Stimulated activated CD8-positive, alpha-beta memory T cell treated with anti-CD3 and anti-CD28 coated beads, Interleukin-12 subunit alpha, Interleukin-12 subunit beta, amount 100 ng/mL, for 24 hours (primary cell): ENCODE data around the gene MEI4.
"Not testable (repeated sequence)": the region's sequence is repeated elsewhere in the genome, so short reads cannot be mapped to it uniquely, and the experiment has no call there.

Experiments
- DNase-seq: peaks from one replicate; pipeline ENCODE4 v3.0.0-alpha.2; 2020; ENCODE audit errors: extremely low read depth

Gene MEI4

DNA sequence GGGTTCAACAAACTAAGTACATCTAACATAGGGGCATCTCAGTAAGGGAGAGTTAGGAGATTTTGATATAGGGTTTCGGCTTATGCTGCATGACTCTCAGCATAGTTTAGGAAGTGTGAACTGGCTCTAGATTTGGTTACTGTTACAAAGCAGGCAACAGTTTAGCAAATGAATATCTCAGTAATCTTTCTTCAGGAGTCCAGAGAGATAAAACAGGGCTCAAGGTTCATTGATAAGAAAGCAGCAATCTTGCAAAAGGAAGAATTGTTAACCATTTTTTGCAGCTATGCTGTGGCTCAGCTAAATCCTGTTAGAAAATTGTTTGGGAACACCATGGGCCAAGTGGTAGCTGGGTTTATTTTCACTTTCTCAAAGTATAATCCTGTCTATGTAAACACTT, 161.3 kb downstream of the MEI4 start:
- no peak for DNase-seq

DNA sequence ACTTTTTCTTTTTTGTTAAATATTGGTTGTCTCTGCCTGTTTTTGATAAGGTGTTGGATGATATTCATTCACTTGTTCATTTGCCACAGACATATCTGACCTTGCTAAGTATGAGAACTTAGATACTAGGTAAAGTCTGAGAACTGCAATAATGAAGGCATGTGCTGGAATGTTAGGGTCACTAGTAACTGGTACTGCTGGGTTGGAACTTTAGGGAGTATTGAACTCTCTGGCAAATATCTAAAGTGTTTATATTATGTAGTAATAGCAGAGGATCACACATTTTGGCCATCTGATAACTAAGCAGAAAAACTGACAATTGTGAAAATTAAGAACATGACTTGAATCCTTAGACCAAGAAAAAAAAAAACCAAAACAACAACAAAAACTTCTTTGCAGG, 162.7 kb downstream of the MEI4 start:
- no peak for DNase-seq

DNA sequence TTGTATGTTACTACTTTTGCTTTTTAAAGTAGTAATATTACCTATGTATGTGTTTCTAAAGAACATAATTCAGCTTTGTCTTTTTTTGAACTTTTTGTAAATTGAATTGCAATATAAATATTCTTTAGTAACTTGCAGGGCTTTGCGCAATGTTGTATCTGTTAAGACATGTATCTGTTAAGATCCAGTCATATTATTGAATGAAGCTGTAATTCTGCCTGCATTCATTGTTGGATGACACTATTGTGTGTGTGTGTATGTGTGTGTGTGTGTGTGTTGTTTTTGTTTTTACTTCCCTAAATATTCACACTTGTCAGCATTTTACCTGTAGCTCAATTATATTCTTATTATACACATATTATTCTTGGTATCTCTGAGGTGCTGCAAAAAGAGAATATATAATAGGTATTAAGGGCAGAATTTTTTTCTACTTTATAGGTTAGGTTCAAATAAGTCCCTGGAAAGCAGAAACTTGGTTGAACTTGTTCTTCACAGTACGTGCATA, 164.0 kb downstream of the MEI4 start:
- no peak for DNase-seq

DNA sequence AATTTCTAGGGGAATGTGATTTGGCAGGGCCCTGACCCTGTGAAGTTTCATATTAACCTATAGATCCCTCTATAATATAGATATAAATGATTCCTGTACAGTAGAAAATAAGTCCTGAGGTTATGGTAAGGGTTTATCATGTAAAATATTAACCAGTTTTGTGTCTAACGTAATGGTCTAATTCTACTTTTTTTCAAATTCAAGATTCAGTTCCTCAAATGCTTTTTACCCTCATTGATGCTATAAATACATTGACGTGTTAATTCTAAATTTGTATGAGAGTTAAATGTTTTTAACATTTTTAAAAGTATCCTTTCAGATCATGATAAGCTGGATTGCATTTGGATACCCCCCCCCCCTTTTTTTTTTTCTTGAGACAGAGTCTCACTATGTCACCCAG, 169.4 kb downstream of the MEI4 start:
- no peak for DNase-seq

DNA sequence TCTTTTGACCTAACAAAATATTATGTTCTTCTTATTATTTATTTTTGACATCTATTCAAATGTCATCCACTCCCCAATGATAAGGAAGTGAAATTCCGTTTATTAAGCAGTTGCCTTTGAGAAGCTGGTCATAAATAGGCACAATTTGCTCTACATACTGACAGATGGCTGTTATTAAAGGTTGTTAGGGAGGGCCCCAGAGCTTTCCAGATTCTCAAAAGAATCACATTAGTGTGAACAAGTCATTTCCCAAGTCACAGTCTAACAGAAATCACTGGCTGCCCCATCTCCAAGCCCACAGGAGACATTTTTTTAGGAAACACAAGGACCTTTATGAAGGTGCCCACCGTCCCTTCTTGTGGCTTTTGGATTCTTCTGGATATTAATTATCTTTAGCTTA, 172.4 kb downstream of the MEI4 start:
- DNase-seq, result no peak

DNA sequence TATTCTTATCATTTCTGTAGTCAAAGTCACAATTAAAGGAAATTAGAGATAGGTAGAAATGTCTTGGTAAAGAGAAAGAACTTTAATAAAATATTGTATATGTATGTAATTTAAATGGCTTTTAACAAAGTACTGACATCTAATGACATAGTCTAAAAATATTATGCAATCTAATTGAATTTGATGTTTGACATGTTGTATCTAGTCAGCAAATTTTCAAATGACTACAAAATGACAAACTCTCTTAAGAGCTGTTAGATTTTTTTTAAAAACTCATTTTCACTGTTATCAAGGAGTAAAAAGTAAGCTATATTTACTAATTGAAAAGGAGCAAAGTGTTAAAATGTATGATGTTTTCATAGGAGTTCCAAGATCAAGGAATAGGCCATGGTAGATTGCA, 176.9 kb downstream of the MEI4 start:
- DNase-seq, result no peak

DNA sequence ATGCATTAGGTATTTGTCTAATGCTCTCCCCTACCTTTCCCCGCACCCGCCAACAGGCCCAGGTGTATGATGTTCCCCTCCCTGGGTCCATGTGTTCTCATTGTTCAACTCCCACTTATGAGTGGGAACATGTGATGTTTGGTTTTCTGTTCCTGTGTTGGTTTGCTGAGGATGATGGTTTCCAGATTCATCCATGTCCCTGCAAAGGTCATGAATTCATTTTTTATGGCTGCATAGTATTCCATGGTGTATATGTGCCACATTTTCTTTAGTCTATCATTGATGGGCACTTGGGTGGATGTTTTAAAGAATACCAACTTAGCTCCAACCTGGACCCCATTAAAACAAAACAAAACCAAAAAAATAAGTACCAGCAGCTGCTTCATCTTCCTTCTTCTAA, 180.9 kb downstream of the MEI4 start:
- not testable (repeated sequence) for DNase-seq

DNA sequence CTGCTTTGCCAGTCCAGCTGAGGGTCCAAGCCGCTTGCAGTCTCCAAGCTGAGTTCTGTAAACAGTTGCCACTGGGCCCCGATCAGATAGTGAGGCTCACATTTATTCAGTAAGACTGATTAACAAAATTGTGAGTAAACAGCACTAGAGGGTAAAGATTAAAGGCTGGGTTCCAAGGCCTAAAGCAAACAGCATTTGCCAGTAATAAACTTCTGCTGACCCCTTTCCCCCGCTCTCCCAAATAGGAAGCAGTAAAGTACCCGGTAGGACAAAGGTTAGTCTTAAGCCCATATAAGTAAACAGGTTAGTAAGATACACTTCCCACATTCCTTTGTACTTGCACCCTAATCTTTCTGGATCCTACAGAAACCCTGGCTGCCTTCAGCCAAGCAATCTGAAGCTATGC, 181.8 kb downstream of the MEI4 start:
- DNase-seq, result no peak

DNA sequence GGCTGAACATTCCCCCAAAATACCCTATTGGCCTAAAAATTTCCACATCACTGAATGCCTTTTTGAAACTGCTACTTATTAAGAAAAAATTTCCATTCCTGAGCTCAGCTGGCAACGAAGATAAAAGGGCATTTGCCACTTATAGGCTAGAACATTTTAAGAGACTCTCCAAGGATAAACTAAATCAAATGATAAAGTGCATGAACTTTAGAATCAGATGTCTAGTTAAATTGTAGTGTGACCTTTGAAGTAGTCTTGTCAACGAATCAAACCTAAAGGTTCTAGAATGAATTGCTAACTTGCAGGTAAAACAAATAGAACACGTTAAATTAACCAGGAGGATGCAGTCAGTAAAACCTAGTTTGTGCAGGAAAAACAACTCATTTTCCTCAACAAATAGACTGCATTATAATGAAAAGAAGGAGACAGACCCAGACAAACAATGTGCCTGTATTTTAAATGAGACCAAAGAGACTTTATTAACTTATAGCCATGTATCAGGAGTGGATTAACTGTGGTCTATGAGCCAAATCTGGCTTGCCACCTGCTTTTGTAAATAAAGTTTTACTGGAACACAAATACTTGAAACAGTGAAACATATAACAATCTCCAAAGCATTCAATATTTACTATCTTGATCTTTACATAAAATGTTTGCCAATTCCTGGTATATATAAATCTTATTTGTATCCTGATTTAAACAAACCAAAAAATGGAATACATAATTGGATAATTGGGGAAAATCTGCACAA, 184.4 kb downstream of the MEI4 start:
- no peak for DNase-seq

DNA sequence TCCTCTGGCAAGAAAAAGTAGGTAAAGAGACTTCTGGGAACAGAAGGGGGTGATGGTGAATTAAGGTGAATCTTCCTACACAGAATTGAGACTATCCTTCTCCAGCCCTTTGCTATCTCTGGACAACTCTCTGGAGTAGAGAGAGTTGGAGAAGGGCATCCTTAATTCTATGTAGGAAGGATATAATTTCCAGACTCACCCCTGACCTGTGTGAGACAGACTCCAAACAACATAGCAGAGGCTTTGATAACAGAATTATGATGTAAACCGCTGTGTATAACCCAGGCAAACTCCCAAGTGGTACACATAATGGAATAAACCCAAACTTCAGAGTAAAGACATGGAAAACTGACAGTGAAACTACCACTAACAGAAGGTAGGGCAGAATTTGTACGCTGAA, 186.5 kb downstream of the MEI4 start:
- DNase-seq, result no peak

DNA sequence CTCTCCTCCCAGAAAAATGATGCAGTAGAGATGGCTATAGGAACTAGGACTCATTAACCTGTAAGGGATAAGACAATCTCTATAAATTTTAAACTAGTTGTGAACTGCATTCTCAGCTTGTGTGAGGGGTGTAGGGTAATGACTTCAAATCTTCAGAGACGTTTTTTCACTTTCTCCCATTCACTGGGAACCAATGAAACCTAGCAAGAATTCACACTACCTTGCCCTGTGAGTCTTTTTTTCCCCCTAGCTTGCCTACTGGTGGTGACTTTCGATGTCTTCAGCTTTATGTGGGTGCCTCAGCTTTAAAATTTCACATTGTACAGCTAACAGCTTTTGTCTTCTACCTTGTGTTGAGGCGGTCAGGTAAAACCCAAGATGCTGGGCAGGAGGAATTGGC, 192.0 kb downstream of the MEI4 start:
- DNase-seq, result no peak

DNA sequence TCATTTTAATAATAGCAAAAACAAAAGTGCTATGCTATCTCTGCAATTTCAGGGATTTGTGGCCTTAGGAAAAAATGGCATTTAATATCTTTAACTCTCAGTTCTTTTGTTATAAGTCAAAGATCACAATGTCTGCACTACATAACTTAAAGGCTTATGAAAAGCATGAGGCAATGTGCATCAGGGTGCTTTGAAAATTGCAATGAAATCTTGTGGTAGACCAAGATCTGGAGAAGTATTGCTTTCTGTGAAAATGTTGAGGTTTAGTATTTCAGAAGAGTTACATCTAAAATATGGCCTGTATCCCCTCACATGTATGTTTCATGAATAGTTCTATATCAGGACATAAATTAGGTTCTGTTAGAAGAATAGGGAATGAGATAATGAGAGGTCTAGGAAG, 200.6 kb downstream of the MEI4 start:
- DNase-seq, result no peak

DNA sequence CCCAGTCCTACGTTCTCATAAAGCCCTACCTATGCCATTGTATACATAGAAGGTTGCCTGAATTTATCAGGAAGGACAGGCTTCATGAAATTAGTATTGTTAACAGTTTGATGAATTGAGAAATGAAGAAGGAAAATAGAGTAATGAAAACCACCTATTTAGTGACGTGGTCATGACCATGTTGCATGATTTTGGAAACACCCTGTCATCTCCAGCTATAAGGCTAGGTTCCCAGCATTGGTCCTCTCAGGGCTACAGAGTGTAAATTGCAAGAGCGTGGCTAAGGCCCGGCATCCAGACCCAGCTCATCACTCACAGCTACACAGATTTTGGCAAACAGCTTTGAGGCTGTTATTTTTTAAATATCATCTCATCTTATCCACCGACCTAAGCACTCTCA, 203.6 kb downstream of the MEI4 start:
- DNase-seq, result no peak

DNA sequence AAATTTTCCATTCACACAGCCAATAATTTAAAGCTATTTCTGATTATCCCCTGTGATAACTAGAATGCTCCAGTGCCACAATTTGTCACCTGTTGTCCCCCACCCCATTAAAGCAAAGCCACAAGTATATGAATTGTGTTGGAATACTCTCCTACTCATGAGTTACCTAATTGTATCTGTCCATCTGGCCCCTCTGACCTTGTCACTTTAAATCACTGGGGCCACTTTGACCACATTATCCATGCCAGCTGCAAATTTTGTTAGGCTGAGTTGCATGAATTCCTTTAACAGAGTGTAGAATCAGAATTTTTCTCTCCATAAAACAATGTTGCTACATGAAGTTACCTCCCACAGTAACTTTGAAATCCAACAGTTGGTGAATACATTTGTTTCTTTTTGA, 204.6 kb downstream of the MEI4 start:
- no peak for DNase-seq

DNA sequence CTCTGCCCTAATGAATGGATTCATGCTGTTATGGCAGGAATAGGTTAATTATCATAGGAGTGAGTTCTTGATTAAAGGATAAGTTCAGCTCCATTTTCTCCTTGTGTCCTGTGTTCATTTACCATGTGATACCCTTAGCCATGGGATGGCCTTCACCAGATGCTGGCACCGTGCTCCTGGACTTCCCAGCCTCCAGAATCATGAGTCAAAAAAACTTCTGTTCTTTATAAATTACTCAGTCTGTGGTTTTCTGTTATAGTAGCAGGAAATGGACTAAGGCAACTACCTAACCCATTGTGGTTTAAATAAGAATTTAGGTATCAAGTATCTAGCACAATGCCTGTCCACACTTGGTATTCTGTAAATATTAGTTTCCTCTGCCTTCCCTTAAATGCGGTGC, 223.5 kb downstream of the MEI4 start:
- DNase-seq, result no peak

DNA sequence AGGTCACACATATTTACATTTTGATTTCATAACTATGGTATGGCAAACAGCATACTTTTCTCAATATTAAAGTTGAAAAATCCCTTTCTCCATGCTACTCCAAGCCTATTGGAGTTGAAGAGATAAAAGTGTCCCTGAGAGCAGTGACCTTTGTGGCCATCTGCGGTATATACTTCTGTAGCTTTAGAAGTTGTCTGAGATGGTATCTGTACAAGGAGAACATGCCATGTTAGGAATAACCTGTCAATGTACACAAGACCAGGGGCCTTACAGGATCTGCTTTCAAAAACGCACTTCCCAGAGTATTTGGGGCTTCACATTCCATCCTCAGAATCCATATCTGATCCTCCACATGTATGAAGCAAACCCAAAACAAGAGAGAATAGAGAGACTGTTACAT, 226.7 kb downstream of the MEI4 start:
- DNase-seq, result no peak

DNA sequence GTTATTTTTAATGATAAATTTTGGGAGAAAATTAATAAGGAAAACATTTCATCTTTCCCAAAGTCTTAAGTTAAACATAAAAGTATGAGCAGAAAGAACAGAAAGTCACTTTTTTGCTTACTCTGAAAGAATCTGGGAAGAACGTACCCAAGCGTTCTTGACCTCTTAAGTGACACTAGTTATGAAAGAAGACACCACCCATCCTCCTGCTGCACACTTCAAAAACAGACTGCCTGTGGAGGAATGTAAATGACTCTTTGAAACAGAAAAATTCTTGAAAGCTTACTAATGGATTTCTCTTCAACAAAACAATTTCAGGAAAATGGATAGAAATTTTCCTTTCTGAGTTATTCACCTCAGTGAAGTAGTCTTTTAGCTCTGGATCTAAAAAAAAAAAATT, 227.7 kb downstream of the MEI4 start:
- DNase-seq, result no peak

DNA sequence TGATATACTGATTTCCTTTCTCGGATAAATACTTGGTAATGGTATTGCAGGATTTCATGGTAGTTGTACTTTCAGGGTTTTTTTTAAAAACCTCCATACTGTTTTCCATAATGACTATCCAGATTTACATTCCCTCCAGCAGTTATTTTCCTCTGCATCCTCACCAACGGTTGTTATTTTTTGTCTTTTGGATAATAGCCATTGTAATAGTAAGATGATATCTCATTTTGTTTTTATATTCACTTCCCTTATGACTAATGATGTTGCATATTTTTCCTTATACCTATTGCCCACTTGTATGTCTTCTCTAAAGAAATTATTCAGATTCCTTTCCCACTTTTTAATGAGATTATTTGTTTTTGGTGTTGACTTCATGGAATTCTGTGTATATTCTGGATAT, 231.0 kb downstream of the MEI4 start:
- DNase-seq, result no peak

DNA sequence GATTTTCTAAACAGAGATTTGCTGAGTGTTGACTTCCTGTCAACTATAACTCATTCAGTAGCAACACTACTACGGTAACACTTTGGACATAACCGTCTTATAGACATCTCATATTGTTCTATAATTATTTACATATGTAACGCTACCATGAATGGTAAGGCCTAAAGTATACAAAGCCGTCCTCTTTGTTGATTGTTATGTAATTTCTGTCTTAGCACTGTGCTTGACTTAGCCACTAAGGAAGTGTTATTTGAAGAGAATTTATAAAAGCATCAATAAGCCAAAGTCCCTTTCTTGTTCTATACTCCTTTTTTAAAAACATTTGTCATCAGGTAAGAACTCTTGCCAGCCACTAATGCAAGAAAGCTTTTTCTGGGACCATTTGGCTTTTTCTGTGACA, 240.6 kb downstream of the MEI4 start:
- no peak for DNase-seq

DNA sequence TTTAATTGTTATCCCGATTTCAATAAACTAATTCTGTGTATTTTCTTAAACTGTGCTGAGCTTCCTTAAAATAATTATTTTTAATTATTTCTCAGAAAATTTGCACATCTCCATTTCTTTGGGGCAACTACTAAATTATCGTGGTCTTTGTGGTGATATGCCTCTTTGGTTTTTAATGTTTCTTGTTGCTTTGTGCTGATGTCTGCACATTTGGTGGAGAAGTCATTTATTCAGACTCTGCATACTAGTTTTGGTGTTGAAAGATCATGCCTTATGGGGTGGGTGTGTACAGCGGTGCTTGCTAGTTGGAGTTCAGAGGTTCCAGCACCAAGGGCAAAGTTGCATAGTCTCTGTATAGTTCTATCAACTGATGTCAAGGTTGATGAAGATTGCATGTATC, 253.2 kb downstream of the MEI4 start:
- no peak for DNase-seq

DNA sequence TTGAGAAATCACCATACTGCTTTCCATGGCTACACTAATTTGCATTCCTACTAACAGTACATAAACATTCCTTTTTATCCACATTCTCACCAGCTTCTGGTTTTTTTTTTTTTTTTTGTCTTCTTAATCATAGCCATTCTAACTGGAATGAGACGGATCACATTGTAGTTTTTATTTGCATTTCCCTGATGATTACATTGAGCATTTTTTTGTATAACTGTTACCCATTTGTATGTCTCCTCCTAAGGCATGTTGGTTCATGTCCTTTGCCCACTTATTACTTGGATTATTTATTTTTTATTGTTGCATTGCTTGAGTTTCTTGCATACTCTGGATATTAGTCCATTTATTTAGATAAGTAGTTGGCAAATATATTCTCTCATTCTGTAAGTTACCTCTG, 258.0 kb downstream of the MEI4 start:
- no peak for DNase-seq

DNA sequence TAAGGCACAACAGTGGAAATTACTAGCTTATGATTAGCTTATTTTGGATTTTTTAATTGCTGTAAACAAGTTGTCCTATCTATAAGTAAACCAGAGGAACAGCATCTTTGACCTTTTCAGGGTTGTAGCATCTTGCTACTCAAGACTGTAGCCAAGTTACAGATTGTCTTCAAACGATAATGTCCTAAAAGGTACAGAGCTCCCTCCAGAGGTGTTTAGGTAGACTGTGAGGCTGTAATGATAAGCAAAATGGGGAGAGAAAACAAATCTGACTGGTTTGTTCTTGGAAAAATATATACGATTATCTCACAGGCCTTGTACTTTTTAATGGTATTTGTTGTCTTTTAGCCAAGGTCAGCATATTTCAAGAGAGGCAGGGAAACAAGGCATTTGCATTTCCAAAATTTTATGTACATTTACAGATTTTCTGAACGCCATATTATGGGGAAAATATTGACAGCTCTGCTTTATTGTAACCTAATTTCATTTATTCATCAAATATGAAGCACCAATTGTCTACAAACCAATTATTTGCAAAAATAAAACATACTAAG, 273.4 kb downstream of the MEI4 start:
- DNase-seq, result no peak

DNA sequence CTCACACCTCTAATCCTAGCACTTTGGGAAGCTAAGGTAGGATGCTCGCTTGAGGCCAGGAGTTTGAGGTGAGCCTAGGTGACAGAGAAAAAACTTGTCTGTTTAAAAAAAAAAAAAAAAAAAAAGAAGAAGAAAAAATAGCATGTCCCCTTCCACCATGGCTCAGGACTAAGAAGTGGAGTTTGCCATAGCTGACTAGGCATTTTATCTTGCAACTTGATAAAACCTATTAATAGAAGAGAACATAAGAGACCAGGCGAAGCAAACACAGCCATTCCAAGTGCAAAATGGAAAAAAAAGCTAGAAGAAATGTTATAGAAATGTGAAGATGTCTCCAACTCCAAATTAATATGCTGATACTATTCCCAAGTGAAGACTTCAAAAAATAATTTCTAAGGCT, 277.5 kb downstream of the MEI4 start:
- no peak for DNase-seq

DNA sequence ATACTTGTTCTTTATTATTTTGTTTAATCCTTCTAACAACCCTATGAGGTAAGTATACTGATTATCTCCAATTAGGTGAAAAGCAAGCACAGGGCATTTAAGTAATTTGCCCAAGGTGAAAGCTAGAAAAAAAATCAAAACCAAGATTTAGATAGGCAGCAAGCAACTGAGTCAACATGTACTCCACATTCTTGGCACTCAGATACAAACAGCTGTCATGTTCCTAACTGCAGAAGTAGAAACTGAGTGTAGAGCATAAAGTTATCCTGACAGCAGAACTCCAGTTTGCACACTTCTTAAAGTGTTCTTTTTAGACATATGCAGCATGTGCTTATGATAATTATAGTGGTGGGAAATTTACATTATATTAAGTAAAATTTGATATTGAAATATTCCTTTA, 278.1 kb downstream of the MEI4 start:
- DNase-seq, result no peak
